ENCODE data around the gene IVL. TPM values are rescaled to one million over a fixed set of nuclear protein-coding genes. Genes with fewer than 3 reads are reported as not detected.

Gene IVL
- total and polyA plus RNA-seq, 2 donors, result 2.7 to 9.5 TPM

GRCh38 chr1:152909206-152909605 lies 860 bp downstream of the IVL start:
- no peak for DNase-seq (ENCODE audit: extremely low spot score)
- no peaks in the 10 kb centered on the region for H3K4me1 ChIP-seq (ENCODE audit: insufficient read depth)
- H3K36me3 ChIP-seq (ENCODE audit: insufficient read depth), result no peaks in the 10 kb centered on the region
- no peak overlapping the region for H3K4me3 ChIP-seq (ENCODE audit: low read depth, low read length)
- no peak overlapping the region for H3K27ac ChIP-seq (ENCODE audit: low read depth)
- WGBS, result 89% methylated on average over 3 of the region's 3 CpGs

GRCh38 chr1:152912471-152912870 lies 4.1 kb downstream of the IVL start:
- H3K4me3 ChIP-seq (ENCODE audit: low read depth, low read length), result no peak overlapping the region
- no peaks in the 10 kb centered on the region for H3K36me3 ChIP-seq (ENCODE audit: insufficient read depth)
- 54% methylated on average over 1 of the region's 1 CpG for WGBS
- no peaks in the 10 kb centered on the region for H3K4me1 ChIP-seq (ENCODE audit: insufficient read depth)
- H3K27ac ChIP-seq (ENCODE audit: low read depth), result no peak overlapping the region
- no peak for DNase-seq (ENCODE audit: extremely low spot score)

GRCh38 chr1:152912900-152913299 lies 4.6 kb downstream of the IVL start:
- Histone ChIP-seq H3K36me3 (ENCODE audit: insufficient read depth) (no peaks in the 10 kb centered on the region), H3K27ac (ENCODE audit: low read depth) (no peak overlapping the region), H3K4me3 (ENCODE audit: low read depth, low read length) (no peak overlapping the region), H3K4me1 (ENCODE audit: insufficient read depth) (no peaks in the 10 kb centered on the region)
- no peak for DNase-seq (ENCODE audit: extremely low spot score)
- 48% methylated on average over 5 of the region's 5 CpGs for WGBS

- Histone ChIP-seq H3K27ac (ENCODE audit: low read depth) (no peak overlapping the region), H3K4me3 (ENCODE audit: low read depth, low read length) (no peak overlapping the region), H3K4me1 (ENCODE audit: insufficient read depth) (no peaks in the 10 kb centered on the region), H3K36me3 (ENCODE audit: insufficient read depth) (no peaks in the 10 kb centered on the region)
- WGBS, result 23% methylated on average over 3 of the region's 3 CpGs
- DNase-seq (ENCODE audit: extremely low spot score), result no peak
These were observed 9.4 kb downstream of the IVL start for GRCh38 chr1:152917794-152918193.

DNA sequence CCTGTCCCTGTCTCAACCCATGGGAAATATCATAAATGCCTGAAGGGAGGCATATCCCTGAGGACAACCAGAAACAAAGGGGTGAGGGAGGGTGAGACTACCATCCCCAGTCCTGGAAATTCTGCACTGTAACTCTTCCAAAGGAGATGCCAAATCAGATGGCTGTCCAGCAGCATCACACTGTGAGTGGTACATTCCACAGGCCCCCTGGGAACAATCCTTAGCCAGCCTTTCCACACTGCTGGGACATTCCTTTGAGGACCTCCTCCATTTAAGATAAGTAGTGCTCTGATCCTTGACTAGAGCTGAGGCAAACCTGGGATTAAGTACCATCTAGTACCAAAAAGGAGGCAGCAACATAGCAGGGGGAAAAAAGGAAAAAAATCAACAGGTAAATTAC lies 10.7 kb downstream of the IVL start:
- Histone ChIP-seq H3K4me1 (ENCODE audit: insufficient read depth) (no peaks in the 10 kb centered on the region), H3K27ac (ENCODE audit: low read depth) (no peak overlapping the region), H3K4me3 (ENCODE audit: low read depth, low read length) (no peak overlapping the region), H3K36me3 (ENCODE audit: insufficient read depth) (no peaks in the 10 kb centered on the region)
- no peak for DNase-seq (ENCODE audit: extremely low spot score)

DNA sequence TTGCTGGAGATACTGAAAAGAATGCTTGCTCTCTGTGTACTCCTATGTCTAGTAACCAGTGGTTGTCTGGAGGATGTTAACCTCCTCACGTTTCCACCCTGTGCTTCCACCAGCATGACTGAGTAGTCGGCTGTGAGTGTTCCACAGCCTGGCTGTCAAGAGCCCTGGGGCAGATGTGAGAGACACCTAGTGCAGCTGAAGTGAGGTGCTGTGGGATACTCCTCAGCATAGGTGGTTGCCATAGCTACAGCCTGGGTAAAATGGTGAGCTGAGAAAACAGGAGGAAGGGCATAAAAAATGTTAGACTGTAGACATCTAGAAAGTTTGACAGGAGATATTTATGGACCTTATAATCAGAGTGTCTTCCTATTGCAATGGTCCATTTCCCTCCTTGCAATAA lies 15.8 kb downstream of the IVL start:
- Histone ChIP-seq H3K27ac (ENCODE audit: low read depth) (no peak overlapping the region), H3K36me3 (ENCODE audit: insufficient read depth) (no peaks in the 10 kb centered on the region), H3K4me3 (ENCODE audit: low read depth, low read length) (no peak overlapping the region), H3K4me1 (ENCODE audit: insufficient read depth) (no peaks in the 10 kb centered on the region)
- DNase-seq (ENCODE audit: extremely low spot score), result no peak
- 52% methylated on average over 2 of the region's 2 CpGs for WGBS

DNA sequence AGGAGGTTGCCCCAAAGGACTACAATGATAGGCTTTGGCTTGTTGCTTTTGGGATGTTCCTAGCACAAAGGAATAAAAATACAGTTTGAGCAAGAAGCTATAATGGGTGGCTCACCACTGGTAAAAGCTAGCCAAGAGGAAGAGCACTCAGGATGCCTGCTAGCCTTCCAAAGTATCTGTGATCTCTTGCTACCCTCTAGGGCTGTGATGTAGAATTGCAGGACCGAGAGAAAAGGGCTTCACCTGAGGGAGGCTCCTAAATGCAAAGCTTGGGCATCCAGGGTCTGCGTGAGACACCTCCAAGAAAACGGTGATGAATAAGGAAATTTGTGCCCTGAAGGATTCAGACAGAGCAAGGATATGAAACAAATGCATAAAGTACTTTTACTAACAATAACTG lies 17.7 kb downstream of the IVL start:
- no peak overlapping the region for H3K4me3 ChIP-seq (ENCODE audit: low read depth, low read length)
- DNase-seq (ENCODE audit: extremely low spot score), result no peak
- H3K4me1 ChIP-seq (ENCODE audit: insufficient read depth), result no peaks in the 10 kb centered on the region
- no peak overlapping the region for H3K27ac ChIP-seq (ENCODE audit: low read depth)
- no peaks in the 10 kb centered on the region for H3K36me3 ChIP-seq (ENCODE audit: insufficient read depth)
- 69% methylated on average over 3 of the region's 3 CpGs for WGBS

GRCh38 chr1:152928671-152929070 lies 20.3 kb downstream of the IVL start:
- 79% methylated on average over 3 of the region's 3 CpGs for WGBS
- Histone ChIP-seq H3K36me3 (ENCODE audit: insufficient read depth) (no peaks in the 10 kb centered on the region), H3K4me3 (ENCODE audit: low read depth, low read length) (no peak overlapping the region), H3K27ac (ENCODE audit: low read depth) (no peak overlapping the region), H3K4me1 (ENCODE audit: insufficient read depth) (no peaks in the 10 kb centered on the region)
- no peak for DNase-seq (ENCODE audit: extremely low spot score)

DNA sequence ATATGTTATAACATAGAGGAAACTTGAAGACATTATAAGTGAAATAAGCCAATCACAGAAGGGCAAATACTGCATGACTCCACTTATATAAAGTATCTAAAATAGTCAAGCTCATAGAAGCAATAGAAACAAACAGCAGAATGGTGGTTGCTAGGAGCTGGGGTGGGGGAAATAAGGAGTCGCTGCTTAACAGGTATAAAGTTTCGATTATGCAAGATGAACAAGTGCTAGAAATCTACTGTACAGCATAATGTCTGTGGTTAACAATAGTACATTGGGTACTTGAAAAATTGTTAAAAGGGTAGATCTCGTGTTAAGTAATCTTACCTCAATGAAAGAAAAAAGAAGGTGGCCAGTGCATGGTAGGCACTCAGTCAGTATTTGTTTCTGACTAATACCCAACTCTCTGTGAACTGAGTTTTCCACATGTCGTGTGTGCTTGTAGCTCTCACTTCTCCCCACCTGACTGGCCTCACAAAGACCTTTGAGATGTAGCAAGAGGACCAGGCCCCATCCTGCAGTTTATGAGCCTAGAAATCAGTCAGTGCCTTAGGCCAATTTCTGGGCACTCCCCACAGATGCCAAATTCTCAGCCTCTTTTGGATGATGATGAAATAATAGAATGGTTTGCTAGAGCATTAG lies 23.9 kb downstream of the IVL start:
- WGBS, result 70% methylated on average over 4 of the region's 4 CpGs
- H3K36me3 ChIP-seq (ENCODE audit: insufficient read depth), result no peaks in the 10 kb centered on the region
- H3K27ac ChIP-seq (ENCODE audit: low read depth), result no peak overlapping the region
- H3K4me1 ChIP-seq (ENCODE audit: insufficient read depth), result no peaks in the 10 kb centered on the region
- DNase-seq (ENCODE audit: extremely low spot score), result no peak
- H3K4me3 ChIP-seq (ENCODE audit: low read depth, low read length), result no peak overlapping the region

DNA sequence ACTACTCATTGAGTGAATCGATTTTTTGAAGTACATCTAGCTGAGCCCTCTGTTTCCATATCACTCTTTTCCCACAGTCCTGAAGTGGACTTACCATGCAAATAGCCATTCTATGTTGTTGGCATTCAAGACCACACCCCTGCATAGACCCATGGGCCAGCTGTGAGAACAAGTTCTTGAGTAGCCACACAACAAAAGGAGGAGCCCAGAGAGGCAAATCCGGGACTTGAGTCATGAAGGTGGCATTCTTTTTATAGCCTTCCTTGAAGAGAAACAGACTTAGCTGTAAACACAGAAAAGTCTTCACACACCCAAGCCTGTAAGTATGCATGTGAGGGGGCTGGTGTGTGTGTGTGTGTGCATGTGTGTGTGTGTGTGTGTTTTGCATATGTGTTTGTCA lies 24.9 kb downstream of the IVL start:
- no peak for DNase-seq (ENCODE audit: extremely low spot score)
- no peak overlapping the region for H3K27ac ChIP-seq (ENCODE audit: low read depth)

GRCh38 chr1:152940614-152941013 lies 32.3 kb downstream of the IVL start:
- WGBS, result 80% methylated on average over 1 of the region's 1 CpG

More for the DNA sequence above, 24.9 kb downstream of the IVL start:
- H3K36me3 ChIP-seq (ENCODE audit: insufficient read depth), result no peaks in the 10 kb centered on the region
- no peak overlapping the region for H3K4me3 ChIP-seq (ENCODE audit: low read depth, low read length)
- 59% methylated on average over 2 of the region's 2 CpGs for WGBS
- H3K4me1 ChIP-seq (ENCODE audit: insufficient read depth), result no peaks in the 10 kb centered on the region

DNA sequence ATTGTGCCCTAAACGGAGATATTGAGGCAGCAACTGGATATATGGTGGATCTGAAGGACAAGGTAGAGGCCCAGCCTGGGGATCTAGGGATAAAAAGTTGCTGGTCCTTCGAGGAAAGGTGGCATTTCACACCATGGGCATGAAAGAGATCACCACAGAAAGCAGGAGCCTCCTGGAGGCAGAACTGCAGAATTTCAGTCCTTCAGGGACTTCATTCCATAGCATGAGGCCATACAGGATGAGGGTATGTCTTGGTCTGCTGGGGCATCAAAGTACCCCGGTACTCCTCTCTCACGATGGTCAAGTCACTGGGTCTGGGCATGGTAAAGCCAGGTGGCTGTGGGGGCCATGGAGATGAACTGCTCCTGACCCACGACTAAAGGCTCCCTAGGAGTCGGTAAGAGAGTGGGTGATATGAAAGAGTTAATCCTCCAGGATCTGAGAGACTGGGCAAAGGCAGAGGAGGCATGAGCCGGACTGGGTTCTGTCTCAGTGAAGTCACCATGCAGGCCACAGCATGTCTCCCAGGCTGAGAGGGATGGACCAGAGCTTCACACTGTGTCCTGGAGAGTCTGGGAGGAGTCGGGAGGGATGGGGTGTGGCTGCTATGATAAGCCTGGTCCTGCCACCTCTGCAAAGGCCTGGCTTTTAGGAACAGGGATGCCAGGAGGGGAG lies 32.8 kb downstream of the IVL start:
- Histone ChIP-seq H3K4me3 (ENCODE audit: low read depth, low read length) (no peak overlapping the region), H3K27ac (ENCODE audit: low read depth) (no peak overlapping the region), H3K36me3 (ENCODE audit: insufficient read depth) (no peaks in the 10 kb centered on the region), H3K4me1 (ENCODE audit: insufficient read depth) (no peaks in the 10 kb centered on the region)
- DNase-seq (ENCODE audit: extremely low spot score), result no peak
- 67% methylated on average over 8 of the region's 8 CpGs for WGBS

More at GRCh38 chr1:152940614-152941013, 32.3 kb downstream of the IVL start:
- Histone ChIP-seq H3K36me3 (ENCODE audit: insufficient read depth) (no peaks in the 10 kb centered on the region), H3K4me1 (ENCODE audit: insufficient read depth) (no peaks in the 10 kb centered on the region), H3K4me3 (ENCODE audit: low read depth, low read length) (no peak overlapping the region), H3K27ac (ENCODE audit: low read depth) (no peak overlapping the region)
- DNase-seq (ENCODE audit: extremely low spot score), result no peak

- Histone ChIP-seq H3K4me1 (ENCODE audit: insufficient read depth) (no peaks in the 10 kb centered on the region), H3K27ac (ENCODE audit: low read depth) (no peak overlapping the region), H3K4me3 (ENCODE audit: low read depth, low read length) (no peak overlapping the region), H3K36me3 (ENCODE audit: insufficient read depth) (no peaks in the 10 kb centered on the region)
- 83% methylated on average over 2 of the region's 2 CpGs for WGBS
- DNase-seq (ENCODE audit: extremely low spot score), result no peak
These were observed 33.8 kb downstream of the IVL start for GRCh38 chr1:152942161-152942560.

- no peak for DNase-seq (ENCODE audit: extremely low spot score)
These were observed 37.9 kb downstream of the IVL start for GRCh38 chr1:152946248-152946647.

More at GRCh38 chr1:152946248-152946647, 37.9 kb downstream of the IVL start:
- Histone ChIP-seq H3K27ac (ENCODE audit: low read depth) (no peak overlapping the region), H3K36me3 (ENCODE audit: insufficient read depth) (no peaks in the 10 kb centered on the region), H3K4me1 (ENCODE audit: insufficient read depth) (no peaks in the 10 kb centered on the region), H3K4me3 (ENCODE audit: low read depth, low read length) (no peak overlapping the region)
- 74% methylated on average over 3 of the region's 3 CpGs for WGBS
